Ascending aorta (tissue), 2 donors: ENCODE data around the gene LIPT2. TPM values are rescaled to one million over a fixed set of nuclear protein-coding genes. Genes with fewer than 3 reads are reported as not detected.

Experiments used
- DNase-seq, 2 donors: peaks; one replicate each; pipeline ENCODE4 v3.0.0-alpha.2; 2019; ENCODE audit warnings: low spot score in 2 of 2
- H3K27ac ChIP-seq, 2 donors: fragments of 200-600 bp; sonication (generic); one replicate each; pipeline ENCODE4 v1.5.1; 2016 to 2017; ENCODE audit warnings: mild to moderate bottlenecking in 1 of 2
- H3K27me3 ChIP-seq: fragments of 200-600 bp; sonication (generic); one replicate; pipeline ENCODE4 v1.5.1; 2017
- H3K36me3 ChIP-seq, 2 donors: fragments of 200-600 bp; sonication (generic); one replicate each; pipeline ENCODE4 v1.5.1; 2016
- H3K4me1 ChIP-seq, 2 donors: fragments of 200-600 bp; sonication (generic); one replicate each; pipeline ENCODE4 v1.5.1; 2016 to 2017; ENCODE audit warnings: mild to moderate bottlenecking in 1 of 2
- H3K4me3 ChIP-seq, 2 donors: fragments of 200-600 bp; sonication (generic); one replicate each; pipeline ENCODE4 v1.5.1; 2016 to 2017; ENCODE audit warnings: mild to moderate bottlenecking in 1 of 2
- H3K9me3 ChIP-seq, 2 donors: fragments of 200-600 bp; sonication (generic); one replicate each; pipeline ENCODE4 v1.5.1; 2016
- intact Hi-C: fragments of 100-400 bp; cut with DNase I; formaldehyde crosslinking; loops from one replicate; pipeline ENCODE4 v1.15.1; 2023
- total RNA-seq: library from RNA; depleted of rRNA; stranded (reverse); fragments of >200 nt; gene quantifications from one replicate; pipeline ENCODE4 v1.1.0, GENCODE V29; 2016
- TF ChIP-seq, protein P1 (sequence below), 3 experiments: fragments of 200-600 bp in 2 of 3; fragments of 450-650 bp in 1 of 3; sonication (generic) in 2 of 3; IDR thresholded peaks; one replicate each; pipeline ENCODE4 v1.5.1; 2016 to 2019; ENCODE audit warnings: antibody characterized with exemption in 3 of 3, mild to moderate bottlenecking in 1 of 3, moderate library complexity in 1 of 3

The LIPT2 gene
- total RNA-seq, 1 donor from 2014 or later, result not detected

DNA sequence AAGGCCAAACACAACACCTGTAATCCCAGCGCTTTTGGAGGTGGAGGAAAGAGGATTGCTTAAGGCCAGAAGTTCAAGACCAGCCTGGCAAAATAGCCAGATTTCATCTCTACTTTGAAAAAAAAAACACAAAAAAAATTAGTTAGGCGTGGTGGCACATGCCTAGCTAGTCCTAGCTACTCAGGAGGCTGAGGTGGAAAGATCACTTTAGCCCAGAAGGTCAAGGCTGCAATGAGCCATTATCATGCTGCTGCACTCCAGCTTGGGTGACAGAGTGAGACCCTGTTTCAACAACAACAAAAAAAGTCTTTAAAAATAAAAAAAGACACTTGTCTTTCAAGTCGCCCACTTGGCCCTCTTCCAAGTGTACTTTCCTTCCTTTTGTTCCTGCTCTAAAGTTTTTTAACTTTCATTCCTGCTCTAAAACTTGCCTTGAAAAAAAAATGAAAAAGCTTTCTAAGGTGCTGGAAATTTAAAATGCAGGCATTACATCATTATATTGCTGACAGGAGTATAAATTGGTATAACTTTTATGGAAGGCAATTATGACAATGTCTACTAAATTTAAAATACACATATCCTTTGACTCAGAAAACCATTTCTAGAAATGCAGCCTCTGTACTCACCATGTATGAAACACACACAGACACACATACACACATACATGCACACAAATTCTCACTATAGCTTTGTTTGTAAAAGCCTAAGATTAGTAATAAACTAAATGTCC lies 12.7 kb downstream of the LIPT2 start:
- intact Hi-C loops, result no loop called here
- Histone ChIP-seq H3K4me3 (no peak overlapping the region), H3K4me1 (no peaks in the 10 kb centered on the region), H3K9me3 (no peaks in the 10 kb centered on the region), H3K27ac (no peak overlapping the region), H3K27me3 (no peaks in the 10 kb centered on the region), H3K36me3 (no peaks in the 10 kb centered on the region)
- DNase-seq, result no peak
- TF ChIP-seq, protein P1, sequence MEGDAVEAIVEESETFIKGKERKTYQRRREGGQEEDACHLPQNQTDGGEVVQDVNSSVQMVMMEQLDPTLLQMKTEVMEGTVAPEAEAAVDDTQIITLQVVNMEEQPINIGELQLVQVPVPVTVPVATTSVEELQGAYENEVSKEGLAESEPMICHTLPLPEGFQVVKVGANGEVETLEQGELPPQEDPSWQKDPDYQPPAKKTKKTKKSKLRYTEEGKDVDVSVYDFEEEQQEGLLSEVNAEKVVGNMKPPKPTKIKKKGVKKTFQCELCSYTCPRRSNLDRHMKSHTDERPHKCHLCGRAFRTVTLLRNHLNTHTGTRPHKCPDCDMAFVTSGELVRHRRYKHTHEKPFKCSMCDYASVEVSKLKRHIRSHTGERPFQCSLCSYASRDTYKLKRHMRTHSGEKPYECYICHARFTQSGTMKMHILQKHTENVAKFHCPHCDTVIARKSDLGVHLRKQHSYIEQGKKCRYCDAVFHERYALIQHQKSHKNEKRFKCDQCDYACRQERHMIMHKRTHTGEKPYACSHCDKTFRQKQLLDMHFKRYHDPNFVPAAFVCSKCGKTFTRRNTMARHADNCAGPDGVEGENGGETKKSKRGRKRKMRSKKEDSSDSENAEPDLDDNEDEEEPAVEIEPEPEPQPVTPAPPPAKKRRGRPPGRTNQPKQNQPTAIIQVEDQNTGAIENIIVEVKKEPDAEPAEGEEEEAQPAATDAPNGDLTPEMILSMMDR (IDR thresholded peaks at IDR 0.05), result no peak

DNA sequence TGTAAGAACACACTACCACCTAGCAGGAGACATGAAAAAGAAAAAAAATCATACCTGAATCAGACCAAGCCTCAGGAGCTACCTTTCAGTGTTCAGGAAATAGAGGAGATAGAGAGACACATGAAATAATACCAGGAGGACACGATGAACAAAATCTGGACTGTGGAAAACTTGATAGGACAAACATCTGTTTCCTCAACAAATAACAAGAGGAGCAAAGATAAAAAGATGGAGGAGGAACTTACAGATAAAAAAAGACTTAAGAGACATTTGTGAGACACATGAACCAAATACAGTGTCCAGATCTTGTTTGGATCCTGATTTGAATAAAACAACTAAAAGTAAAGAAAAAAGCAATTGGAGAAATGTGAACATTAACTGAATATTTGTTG lies 13.8 kb downstream of the LIPT2 start:
- TF ChIP-seq, protein P1 (IDR thresholded peaks at IDR 0.05), result no peak
- Histone ChIP-seq H3K27ac (no peak overlapping the region), H3K36me3 (no peaks in the 10 kb centered on the region), H3K9me3 (no peaks in the 10 kb centered on the region), H3K4me1 (no peaks in the 10 kb centered on the region), H3K4me3 (no peak overlapping the region), H3K27me3 (no peaks in the 10 kb centered on the region)
- intact Hi-C loops, result no loop called here
- no peak for DNase-seq

DNA sequence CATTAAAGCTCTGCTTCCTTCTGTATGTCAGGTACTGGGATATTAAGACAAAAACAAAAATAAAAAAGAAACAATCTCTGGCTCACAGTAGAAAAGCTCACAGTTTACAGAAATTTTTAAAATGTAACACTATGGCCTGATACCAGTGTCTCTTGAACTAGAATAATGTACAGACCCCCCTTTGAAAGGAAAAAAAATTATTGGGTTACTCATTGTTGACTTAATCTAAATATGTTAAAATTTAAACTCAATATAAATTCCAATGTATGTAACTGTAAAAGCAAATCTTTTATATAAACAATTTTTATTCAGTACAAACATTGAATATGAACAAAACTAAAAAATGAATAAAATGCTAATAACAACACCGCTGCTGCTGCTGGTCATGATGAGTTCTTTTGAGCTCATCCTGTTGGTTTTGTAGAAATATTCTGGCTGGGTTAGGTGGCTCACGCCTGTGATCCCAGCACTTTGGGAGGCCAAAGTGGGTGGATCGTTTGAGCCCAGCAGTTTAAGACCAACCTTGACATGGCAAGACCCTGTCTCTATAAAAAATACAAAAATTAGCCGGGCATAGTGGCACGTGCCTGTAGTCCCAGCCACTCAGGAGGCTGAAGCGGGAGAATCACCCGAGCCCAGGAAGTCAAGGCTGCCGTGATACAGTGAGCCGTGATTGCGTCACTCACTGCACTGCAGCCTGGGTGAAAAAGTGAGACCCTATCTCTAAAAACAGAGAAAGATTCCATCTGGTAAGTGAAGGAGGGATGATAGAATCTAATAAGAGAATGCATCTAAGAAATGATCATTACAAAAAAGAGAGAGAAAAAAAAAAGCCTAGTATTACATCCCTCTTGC lies 14.4 kb downstream of the LIPT2 start:
- Histone ChIP-seq H3K27me3 (no peaks in the 10 kb centered on the region), H3K27ac (no peak overlapping the region), H3K9me3 (no peaks in the 10 kb centered on the region), H3K4me1 (no peaks in the 10 kb centered on the region), H3K36me3 (no peaks in the 10 kb centered on the region), H3K4me3 (no peak overlapping the region)
- intact Hi-C loops, result no loop called here
- no peak for DNase-seq
- TF ChIP-seq, protein P1 (IDR thresholded peaks at IDR 0.05), result no peak

DNA sequence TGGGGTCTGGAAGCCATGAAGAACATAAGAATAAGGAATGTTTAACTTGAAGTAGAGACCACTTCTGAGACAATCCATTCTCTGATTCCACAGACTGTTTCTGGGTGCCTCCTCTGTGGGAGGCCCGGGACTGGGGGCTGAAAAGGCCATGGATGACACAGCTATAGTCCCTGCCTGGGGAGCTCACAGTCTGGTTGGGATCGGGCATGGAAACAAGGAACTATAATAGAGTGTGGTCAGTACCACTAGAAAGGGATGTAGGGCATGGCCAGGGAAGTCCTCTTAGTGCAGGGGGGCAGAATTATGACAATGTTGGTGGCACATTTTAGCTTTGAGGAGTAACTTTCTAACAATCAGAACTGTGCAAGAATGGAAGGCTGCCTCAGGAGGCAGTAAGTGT lies 17.0 kb downstream of the LIPT2 start:
- no peaks in the 10 kb centered on the region for H3K9me3 ChIP-seq
- H3K27ac ChIP-seq, result no peak overlapping the region
- intact Hi-C loops, result no loop called here
- peak in 1 of 2 donors; percentile 34 for DNase-seq
- H3K4me1 ChIP-seq, result no peaks in the 10 kb centered on the region
- H3K4me3 ChIP-seq, result no peak overlapping the region
- TF ChIP-seq, protein P1 (IDR thresholded peaks at IDR 0.05), result no peak
- H3K27me3 ChIP-seq, result no peaks in the 10 kb centered on the region
- H3K36me3 ChIP-seq, result no peaks in the 10 kb centered on the region

DNA sequence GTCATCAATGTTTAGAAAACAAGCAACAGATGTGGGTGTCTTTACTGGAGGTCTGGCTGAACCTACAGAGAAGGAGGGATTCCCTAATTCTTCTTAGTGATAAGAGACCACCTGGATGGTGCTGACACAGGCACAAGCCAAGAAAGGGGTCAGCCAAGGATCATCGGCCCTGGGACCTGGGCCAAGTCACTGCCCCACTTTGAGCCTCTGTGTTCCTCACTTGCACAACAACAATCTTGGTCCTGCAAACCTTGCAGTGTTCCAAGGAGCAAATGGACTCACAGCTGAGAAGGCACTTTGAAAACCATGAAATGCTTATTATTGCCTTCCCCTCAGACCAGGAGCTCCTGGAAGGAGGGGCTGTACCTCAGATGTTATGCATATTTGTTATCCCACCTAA lies 19.2 kb downstream of the LIPT2 start:
- peak in 1 of 2 donors; percentile 48 for DNase-seq
- H3K36me3 ChIP-seq, result no peaks in the 10 kb centered on the region
- no peaks in the 10 kb centered on the region for H3K4me1 ChIP-seq
- H3K27ac ChIP-seq, result no peak overlapping the region
- H3K9me3 ChIP-seq, result no peaks in the 10 kb centered on the region
- intact Hi-C loops, result no loop called here
- no peak overlapping the region for H3K4me3 ChIP-seq
- H3K27me3 ChIP-seq, result no peaks in the 10 kb centered on the region
- TF ChIP-seq, protein P1 (IDR thresholded peaks at IDR 0.05), result no peak
